ENCODE measurements around the gene WWC2. TPM values are rescaled to one million over a fixed set of nuclear protein-coding genes. Genes with fewer than 3 reads are reported as not detected.

The WWC2 gene
- total RNA-seq, 1 experiment from 2014 or later = 80.3 TPM

GRCh38 chr4:183205193-183205592 lies 106.1 kb downstream of the WWC2 start:
- POLR2A ChIA-PET = no interaction called here
- Histone ChIP-seq H3K27me3 (ENCODE audit: control insufficient read depth, insufficient read depth, low read length) (no peaks in the 10 kb centered on the region), H3K4me3 (ENCODE audit: low read depth in 2 of 2, low read length in 2 of 2) (no peak overlapping the region), H3K4me1 (ENCODE audit: control insufficient read depth, insufficient read depth, low read length) (no peaks in the 10 kb centered on the region; the same call in none of the 2 replicates), H3K36me3 (ENCODE audit: control insufficient read depth, insufficient read depth, low read length) (no peaks in the 10 kb centered on the region), H3K27ac (ENCODE audit: low read length) (peak overlapping the region; percentile 34; the same call in 1 of the 2 replicates), H3K9me3 (ENCODE audit: control insufficient read depth, insufficient read depth, low read depth, low read length) (no peaks in the 10 kb centered on the region)
- TF ChIP-seq SIN3A (IDR thresholded peaks at IDR 0.05; ENCODE audit: borderline replicate concordance, insufficient read depth, low read depth, low read length) = no peak
- no peak for TF ChIP-seq REST (IDR thresholded peaks at IDR 0.05; ENCODE audit: insufficient read depth in 1 of 2, low read depth in 2 of 2, low read length in 1 of 2)
- TF ChIP-seq POLR2AphosphoS5 (IDR thresholded peaks at IDR 0.05; ENCODE audit: low read depth, low read length) = no peak
- TF ChIP-seq TCF7L2 (IDR thresholded peaks at IDR 0.05; ENCODE audit: low read depth, low read length) = no peak
- TF ChIP-seq CTCF (IDR thresholded peaks at IDR 0.05) = no peak
- intact Hi-C loops (cut with micrococcal nuclease; ENCODE audit: unreplicated experiment) = no loop called here
- in situ Hi-C loops (cut with HindIII; ENCODE audit: low pct_unique_long_range_greater_than_20kb, low sequenced_read_pairs) = no loop called here
- DNase-seq (ENCODE audit: low read depth, low spot score) (no peak), ATAC-seq (no peak)
- BruUV-seq (replicated peaks) = no TSS peak
- CTCF ChIA-PET = no interaction called here

DNA sequence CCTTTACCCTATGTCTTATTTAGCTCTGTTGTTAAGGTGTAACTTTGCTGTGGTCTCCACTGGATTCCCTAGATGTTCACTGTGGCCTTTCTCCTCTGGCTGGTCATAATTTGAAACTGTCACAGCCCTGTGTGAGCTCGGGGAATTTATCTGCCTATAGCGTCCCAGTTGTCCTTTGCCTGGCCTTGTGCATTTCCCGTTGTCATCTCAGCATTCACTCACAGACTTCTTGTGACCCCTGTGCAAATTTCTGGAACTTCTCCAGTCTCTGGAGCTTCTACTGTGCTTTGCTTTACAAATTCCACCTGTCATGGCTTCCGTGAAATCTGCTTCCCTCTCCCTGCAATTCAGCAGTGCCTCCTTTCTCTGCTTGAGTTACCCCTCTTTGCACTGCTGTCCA lies 106.7 kb downstream of the WWC2 start:
- CTCF ChIA-PET = no interaction called here
- no peaks in the 10 kb centered on the region; the same call in none of the 2 replicates for H3K4me1 ChIP-seq (ENCODE audit: control insufficient read depth, insufficient read depth, low read length)
- POLR2A ChIA-PET = no interaction called here
- H3K9me3 ChIP-seq (ENCODE audit: control insufficient read depth, insufficient read depth, low read depth, low read length) = no peaks in the 10 kb centered on the region
- DNase-seq (ENCODE audit: low read depth, low spot score) (no peak), ATAC-seq (no peak)
- BruUV-seq (replicated peaks) = no TSS peak
- intact Hi-C loops (cut with micrococcal nuclease; ENCODE audit: unreplicated experiment) (no loop called here), in situ Hi-C loops (cut with HindIII; ENCODE audit: low pct_unique_long_range_greater_than_20kb, low sequenced_read_pairs) (no loop called here)
- no peak overlapping the region for H3K4me3 ChIP-seq (ENCODE audit: low read depth in 2 of 2, low read length in 2 of 2)
- peak overlapping the region; percentile 34; the same call in 1 of the 2 replicates for H3K27ac ChIP-seq (ENCODE audit: low read length)
- H3K27me3 ChIP-seq (ENCODE audit: control insufficient read depth, insufficient read depth, low read length) = no peaks in the 10 kb centered on the region
- no peaks in the 10 kb centered on the region for H3K36me3 ChIP-seq (ENCODE audit: control insufficient read depth, insufficient read depth, low read length)
- TF ChIP-seq POLR2AphosphoS5 (IDR thresholded peaks at IDR 0.05; ENCODE audit: low read depth, low read length) = no peak
- TF ChIP-seq SIN3A (IDR thresholded peaks at IDR 0.05; ENCODE audit: borderline replicate concordance, insufficient read depth, low read depth, low read length) = no peak
- no peak for TF ChIP-seq TCF7L2 (IDR thresholded peaks at IDR 0.05; ENCODE audit: low read depth, low read length)
- no peak for TF ChIP-seq CTCF (IDR thresholded peaks at IDR 0.05)
- no peak for TF ChIP-seq REST (IDR thresholded peaks at IDR 0.05; ENCODE audit: insufficient read depth in 1 of 2, low read depth in 2 of 2, low read length in 1 of 2)
